Panc1 (cell line): ENCODE measurements around the gene QRFPR. TPM values are rescaled to one million over a fixed set of nuclear protein-coding genes. Genes with fewer than 3 reads are reported as not detected.

Experiments used
- ATAC-seq: fragments of 200-7000 bp; cut with Tn5 transposase; 2 replicates; pipeline ENCODE4 v1.9.1; 2020; ENCODE audit warnings: mild to moderate bottlenecking, moderate library complexity
- BruUV-seq: library from RNA; stranded (reverse); fragments of 400-500 nt; replicated peaks from 2 replicates; lab custom pipeline; 2021; lab: Mats Ljungman, UMichigan
- CTCF ChIA-PET: fragments of 300-600 bp; sonication (Branson Sonifier 250); formaldehyde crosslinking; loops from one replicate; lab custom pipeline; 2022; ENCODE audit warnings: antibody characterized with exemption; lab: Charles Lee
- POLR2A ChIA-PET: fragments of 300-600 bp; sonication (Branson Sonifier 250); formaldehyde crosslinking; loops from one replicate; lab custom pipeline; 2022; ENCODE audit warnings: antibody characterized with exemption; lab: Charles Lee
- DNase-seq: peaks from one replicate; pipeline ENCODE4 v3.0.0-alpha.2; 2010; ENCODE audit warnings: low read depth, low spot score
- H3K27ac ChIP-seq: 2 replicates; pipeline ENCODE4 v1.5.1; 2011; ENCODE audit warnings: mild to moderate bottlenecking, low read length, inconsistent platforms
- H3K27me3 ChIP-seq: fragments of 200-500 bp; sonication (Bioruptor generic); 2 replicates; pipeline ENCODE4 v1.6.0; 2014; ENCODE audit warnings: low read length, inconsistent platforms; ENCODE audit not compliant: control insufficient read depth, insufficient read depth
- H3K36me3 ChIP-seq: fragments of 200-500 bp; sonication (Bioruptor generic); 2 replicates; pipeline ENCODE4 v1.5.1; 2014; ENCODE audit warnings: inconsistent platforms, mild to moderate bottlenecking, low read length, moderate library complexity; ENCODE audit not compliant: control insufficient read depth, insufficient read depth
- H3K4me1 ChIP-seq: 2 replicates; pipeline ENCODE4 v1.5.1; 2011; ENCODE audit warnings: inconsistent platforms, mild to moderate bottlenecking, low read length, moderate library complexity; ENCODE audit not compliant: control insufficient read depth, insufficient read depth
- H3K4me3 ChIP-seq, 2 experiments: 2 replicates each; pipeline ENCODE4 v1.5.1; 2011 to 2012; ENCODE audit warnings: low read depth in 2 of 2, low read length in 2 of 2, mild to moderate bottlenecking in 2 of 2, inconsistent platforms in 1 of 2, moderate library complexity in 1 of 2
- H3K9me3 ChIP-seq: fragments of 200-500 bp; sonication (Bioruptor generic); 2 replicates; pipeline ENCODE4 v1.5.1; 2014; ENCODE audit warnings: low read depth, mild to moderate bottlenecking, inconsistent platforms, low read length, moderate library complexity; ENCODE audit not compliant: control insufficient read depth, insufficient read depth
- POLR2AphosphoS5 ChIP-seq: IDR thresholded peaks from 2 replicates; pipeline ENCODE4 v1.6.1; 2012; ENCODE audit warnings: mild to moderate bottlenecking, low read depth, low read length, moderate library complexity
- SIN3A ChIP-seq: IDR thresholded peaks from 2 replicates; pipeline ENCODE4 v1.6.1; 2012; ENCODE audit warnings: low read depth, mild to moderate bottlenecking, low read length, moderate library complexity, borderline replicate concordance; ENCODE audit not compliant: insufficient read depth
- TCF7L2 ChIP-seq: IDR thresholded peaks from 2 replicates; pipeline ENCODE4 v1.6.1; 2011; ENCODE audit warnings: mild to moderate bottlenecking, low read depth, low read length, inconsistent platforms
- in situ Hi-C: cut with HindIII; loops from 2 replicates; pipeline ENCODE4 v1.10.0; 2016; ENCODE audit warnings: low sequenced_read_pairs, low pct_unique_long_range_greater_than_20kb
- intact Hi-C: fragments of 100-400 bp; cut with micrococcal nuclease; formaldehyde crosslinking; loops from one replicate; pipeline ENCODE4 v1.10.0; 2022; ENCODE audit not compliant: unreplicated experiment
- total RNA-seq: library from RNA; stranded (reverse); gene quantifications from one replicate; pipeline ENCODE4 v1.2.1, GENCODE V29; 2021; ENCODE audit not compliant: unreplicated experiment
- TF ChIP-seq, protein P1 (sequence below), 2 experiments: IDR thresholded peaks; 2 replicates each; pipeline ENCODE4 v1.6.1; 2011 to 2012; ENCODE audit warnings: low read depth in 2 of 2, control low read depth in 1 of 2, low read length in 1 of 2, mild to moderate bottlenecking in 1 of 2, moderate library complexity in 1 of 2; ENCODE audit not compliant: insufficient read depth in 1 of 2
- TF ChIP-seq, protein P2 (sequence below): fragments of 450-650 bp; IDR thresholded peaks from 2 replicates; pipeline ENCODE4 v1.5.1; 2017; ENCODE audit warnings: mild to moderate bottlenecking

QRFPR gene
- total RNA-seq, 1 experiment from 2014 or later = not detected

DNA sequence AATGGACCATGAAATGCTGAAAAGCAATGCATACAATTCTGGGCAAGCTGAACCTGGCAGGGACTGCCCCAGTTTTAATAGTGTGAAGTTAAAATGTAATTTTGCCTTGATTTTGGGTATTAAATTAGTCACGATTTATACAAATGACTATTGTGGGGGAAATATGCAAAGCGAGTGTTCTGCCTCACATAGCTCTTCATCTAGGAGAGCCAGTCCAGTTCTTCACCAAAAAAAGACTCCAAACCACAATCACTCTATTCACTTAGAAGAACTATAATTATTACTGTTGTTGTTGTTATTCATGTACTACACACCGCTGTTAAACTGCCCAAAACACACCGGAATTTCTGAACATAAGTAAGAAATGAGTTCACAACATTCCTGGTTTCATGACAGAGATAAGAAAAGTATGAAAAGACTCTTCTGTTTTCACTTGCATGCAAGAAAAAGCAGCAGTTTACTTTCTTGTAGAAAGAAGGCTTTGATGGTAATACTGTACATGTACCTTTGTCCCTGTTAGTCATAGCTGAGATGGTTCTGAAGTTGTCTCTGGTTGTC is 101.9 kb downstream of the QRFPR start:
- no peaks in the 10 kb centered on the region for H3K27me3 ChIP-seq
- H3K4me1 ChIP-seq = no peaks in the 10 kb centered on the region
- in situ Hi-C loops (no loop called here), intact Hi-C loops (no loop called here)
- no peak overlapping the region for H3K27ac ChIP-seq
- H3K4me3 ChIP-seq = no peak overlapping the region
- DNase-seq (no peak), ATAC-seq (no peak)
- TF ChIP-seq, protein P1, sequence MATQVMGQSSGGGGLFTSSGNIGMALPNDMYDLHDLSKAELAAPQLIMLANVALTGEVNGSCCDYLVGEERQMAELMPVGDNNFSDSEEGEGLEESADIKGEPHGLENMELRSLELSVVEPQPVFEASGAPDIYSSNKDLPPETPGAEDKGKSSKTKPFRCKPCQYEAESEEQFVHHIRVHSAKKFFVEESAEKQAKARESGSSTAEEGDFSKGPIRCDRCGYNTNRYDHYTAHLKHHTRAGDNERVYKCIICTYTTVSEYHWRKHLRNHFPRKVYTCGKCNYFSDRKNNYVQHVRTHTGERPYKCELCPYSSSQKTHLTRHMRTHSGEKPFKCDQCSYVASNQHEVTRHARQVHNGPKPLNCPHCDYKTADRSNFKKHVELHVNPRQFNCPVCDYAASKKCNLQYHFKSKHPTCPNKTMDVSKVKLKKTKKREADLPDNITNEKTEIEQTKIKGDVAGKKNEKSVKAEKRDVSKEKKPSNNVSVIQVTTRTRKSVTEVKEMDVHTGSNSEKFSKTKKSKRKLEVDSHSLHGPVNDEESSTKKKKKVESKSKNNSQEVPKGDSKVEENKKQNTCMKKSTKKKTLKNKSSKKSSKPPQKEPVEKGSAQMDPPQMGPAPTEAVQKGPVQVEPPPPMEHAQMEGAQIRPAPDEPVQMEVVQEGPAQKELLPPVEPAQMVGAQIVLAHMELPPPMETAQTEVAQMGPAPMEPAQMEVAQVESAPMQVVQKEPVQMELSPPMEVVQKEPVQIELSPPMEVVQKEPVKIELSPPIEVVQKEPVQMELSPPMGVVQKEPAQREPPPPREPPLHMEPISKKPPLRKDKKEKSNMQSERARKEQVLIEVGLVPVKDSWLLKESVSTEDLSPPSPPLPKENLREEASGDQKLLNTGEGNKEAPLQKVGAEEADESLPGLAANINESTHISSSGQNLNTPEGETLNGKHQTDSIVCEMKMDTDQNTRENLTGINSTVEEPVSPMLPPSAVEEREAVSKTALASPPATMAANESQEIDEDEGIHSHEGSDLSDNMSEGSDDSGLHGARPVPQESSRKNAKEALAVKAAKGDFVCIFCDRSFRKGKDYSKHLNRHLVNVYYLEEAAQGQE (IDR thresholded peaks at IDR 0.05; ENCODE audit: insufficient read depth in 1 of 2, low read depth in 2 of 2, low read length in 1 of 2) = no peak
- TF ChIP-seq POLR2AphosphoS5 (no peak), SIN3A (no peak), TCF7L2 (no peak)
- TF ChIP-seq, protein P2, sequence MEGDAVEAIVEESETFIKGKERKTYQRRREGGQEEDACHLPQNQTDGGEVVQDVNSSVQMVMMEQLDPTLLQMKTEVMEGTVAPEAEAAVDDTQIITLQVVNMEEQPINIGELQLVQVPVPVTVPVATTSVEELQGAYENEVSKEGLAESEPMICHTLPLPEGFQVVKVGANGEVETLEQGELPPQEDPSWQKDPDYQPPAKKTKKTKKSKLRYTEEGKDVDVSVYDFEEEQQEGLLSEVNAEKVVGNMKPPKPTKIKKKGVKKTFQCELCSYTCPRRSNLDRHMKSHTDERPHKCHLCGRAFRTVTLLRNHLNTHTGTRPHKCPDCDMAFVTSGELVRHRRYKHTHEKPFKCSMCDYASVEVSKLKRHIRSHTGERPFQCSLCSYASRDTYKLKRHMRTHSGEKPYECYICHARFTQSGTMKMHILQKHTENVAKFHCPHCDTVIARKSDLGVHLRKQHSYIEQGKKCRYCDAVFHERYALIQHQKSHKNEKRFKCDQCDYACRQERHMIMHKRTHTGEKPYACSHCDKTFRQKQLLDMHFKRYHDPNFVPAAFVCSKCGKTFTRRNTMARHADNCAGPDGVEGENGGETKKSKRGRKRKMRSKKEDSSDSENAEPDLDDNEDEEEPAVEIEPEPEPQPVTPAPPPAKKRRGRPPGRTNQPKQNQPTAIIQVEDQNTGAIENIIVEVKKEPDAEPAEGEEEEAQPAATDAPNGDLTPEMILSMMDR = no peak
- H3K36me3 ChIP-seq = no peaks in the 10 kb centered on the region
- H3K9me3 ChIP-seq = no peaks in the 10 kb centered on the region
- BruUV-seq = no TSS peak
- POLR2A ChIA-PET = no interaction called here
- CTCF ChIA-PET = no interaction called here

Other genes starting within 250 kb of the QRFPR start
- not detected for gene TNIP3, start 216.7 kb downstream of the QRFPR start, total RNA-seq